Brain microvascular endothelial cell (primary cell): ENCODE measurements around the gene CD59.

Source experiments
- DNase-seq: peaks from one replicate; pipeline ENCODE4 v3.0.0-alpha.2; 2020
- H3K27ac ChIP-seq: fragments of 250-450 bp; sonication (Bioruptor Pico); 2 replicates; pipeline ENCODE4 v1.5.1; 2020; ENCODE audit warnings: mild to moderate bottlenecking, moderate library complexity
- H3K27me3 ChIP-seq: fragments of 250-450 bp; sonication (Bioruptor Pico); replicated peaks from 2 replicates; pipeline ENCODE4 v1.5.1; 2020; ENCODE audit warnings: mild to moderate bottlenecking
- H3K36me3 ChIP-seq: fragments of 250-450 bp; sonication (Bioruptor Pico); replicated peaks from 2 replicates; pipeline ENCODE4 v1.5.1; 2020; ENCODE audit warnings: mild to moderate bottlenecking
- H3K4me3 ChIP-seq: 2 replicates; pipeline ENCODE4 v1.5.1; 2011; ENCODE audit warnings: low read depth, mild to moderate bottlenecking, control low read depth, low read length, moderate library complexity
- in situ Hi-C: cut with HindIII; loops from 2 replicates; pipeline ENCODE4 v1.10.0; 2017; ENCODE audit warnings: low sequenced_read_pairs, low pct_ligation_motif_present
- TF ChIP-seq, protein P1 (sequence below): IDR thresholded peaks from 2 replicates; pipeline ENCODE4 v1.5.1; 2011; ENCODE audit warnings: low read depth, mild to moderate bottlenecking, moderate library complexity, low read length, control low read depth, inconsistent platforms; ENCODE audit errors: missing control alignments

The CD59 gene, protein sequence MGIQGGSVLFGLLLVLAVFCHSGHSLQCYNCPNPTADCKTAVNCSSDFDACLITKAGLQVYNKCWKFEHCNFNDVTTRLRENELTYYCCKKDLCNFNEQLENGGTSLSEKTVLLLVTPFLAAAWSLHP

DNA sequence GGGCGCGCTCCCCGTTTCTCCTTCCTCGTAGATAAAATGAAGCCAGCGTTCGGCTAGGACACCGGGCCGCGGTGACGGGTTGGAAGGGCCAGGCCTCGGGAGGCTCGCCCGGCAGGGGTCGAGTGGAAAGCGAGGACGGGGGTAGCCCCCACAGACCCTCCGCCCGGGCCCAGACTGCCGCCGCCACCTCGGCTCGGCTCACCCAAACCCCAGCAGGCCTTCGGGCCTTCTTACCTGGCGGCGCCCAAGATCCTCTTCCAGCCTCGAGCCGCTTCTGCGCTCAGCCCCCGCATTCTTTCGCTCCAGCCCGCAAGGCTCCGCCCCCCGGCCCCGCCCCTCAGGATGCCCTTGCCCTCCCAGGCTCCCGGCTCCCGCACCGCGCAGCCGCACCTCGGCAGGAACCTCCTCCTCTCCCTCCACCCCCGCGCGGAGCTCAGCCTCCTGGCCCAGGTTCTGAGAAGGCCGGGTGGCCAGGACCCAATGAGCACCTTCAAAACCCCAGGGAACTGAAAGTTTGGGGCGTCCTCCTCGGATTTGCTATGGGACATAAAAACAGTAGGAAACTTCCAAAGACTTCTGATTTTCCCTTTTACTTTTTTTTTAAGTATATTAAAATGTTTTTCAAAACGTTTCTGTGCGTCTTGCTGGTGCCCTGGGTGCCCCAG lies at the start of gene CD59:
Gene CD59 (minus strand): TSS at position 276 of the 665 bp plus-strand sequence. CDS start 13,978 bp downstream, outside the sequence.
- peak; percentile 93 for DNase-seq
- TF ChIP-seq, protein P1, sequence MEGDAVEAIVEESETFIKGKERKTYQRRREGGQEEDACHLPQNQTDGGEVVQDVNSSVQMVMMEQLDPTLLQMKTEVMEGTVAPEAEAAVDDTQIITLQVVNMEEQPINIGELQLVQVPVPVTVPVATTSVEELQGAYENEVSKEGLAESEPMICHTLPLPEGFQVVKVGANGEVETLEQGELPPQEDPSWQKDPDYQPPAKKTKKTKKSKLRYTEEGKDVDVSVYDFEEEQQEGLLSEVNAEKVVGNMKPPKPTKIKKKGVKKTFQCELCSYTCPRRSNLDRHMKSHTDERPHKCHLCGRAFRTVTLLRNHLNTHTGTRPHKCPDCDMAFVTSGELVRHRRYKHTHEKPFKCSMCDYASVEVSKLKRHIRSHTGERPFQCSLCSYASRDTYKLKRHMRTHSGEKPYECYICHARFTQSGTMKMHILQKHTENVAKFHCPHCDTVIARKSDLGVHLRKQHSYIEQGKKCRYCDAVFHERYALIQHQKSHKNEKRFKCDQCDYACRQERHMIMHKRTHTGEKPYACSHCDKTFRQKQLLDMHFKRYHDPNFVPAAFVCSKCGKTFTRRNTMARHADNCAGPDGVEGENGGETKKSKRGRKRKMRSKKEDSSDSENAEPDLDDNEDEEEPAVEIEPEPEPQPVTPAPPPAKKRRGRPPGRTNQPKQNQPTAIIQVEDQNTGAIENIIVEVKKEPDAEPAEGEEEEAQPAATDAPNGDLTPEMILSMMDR, result no peak
- in situ Hi-C loops, result no loop called here

DNA sequence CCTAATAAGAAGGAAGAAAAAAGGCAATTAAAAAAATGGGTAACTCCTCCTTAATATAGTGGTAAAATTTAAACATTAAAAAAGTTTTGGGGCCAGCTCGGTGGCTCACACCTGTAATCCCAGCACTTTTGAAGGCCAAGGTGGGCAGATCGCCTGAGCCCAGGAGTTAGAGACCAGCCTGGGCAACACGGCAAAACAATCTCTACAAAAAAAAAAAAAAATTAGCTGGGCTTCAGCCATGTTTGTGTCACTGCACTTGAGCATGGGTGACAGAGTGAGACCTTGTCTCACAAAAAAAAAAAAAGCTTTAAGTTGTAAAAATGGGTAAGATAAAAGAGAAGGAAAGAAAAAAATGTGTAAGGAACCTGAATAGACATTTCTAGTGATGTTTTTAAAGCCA lies 49.4 kb upstream of the CD59 start:
- Histone ChIP-seq H3K27ac (no peak overlapping the region), H3K4me3 (no peak overlapping the region), H3K27me3 (no peaks in the 10 kb centered on the region), H3K36me3 (no peaks in the 10 kb centered on the region)
- TF ChIP-seq, protein P1, result no peak
- in situ Hi-C loops, result no loop called here
- DNase-seq, result no peak

More for the DNA sequence above, at the start of gene CD59:
- Histone ChIP-seq H3K27ac (peak within 1 kb of the TSS; percentile 96), H3K27me3 (no peaks in the 10 kb centered on the region), H3K36me3 (peaks cover 18% of the 10 kb centered on the region), H3K4me3 (peak within 1 kb of the TSS; percentile 94)

DNA sequence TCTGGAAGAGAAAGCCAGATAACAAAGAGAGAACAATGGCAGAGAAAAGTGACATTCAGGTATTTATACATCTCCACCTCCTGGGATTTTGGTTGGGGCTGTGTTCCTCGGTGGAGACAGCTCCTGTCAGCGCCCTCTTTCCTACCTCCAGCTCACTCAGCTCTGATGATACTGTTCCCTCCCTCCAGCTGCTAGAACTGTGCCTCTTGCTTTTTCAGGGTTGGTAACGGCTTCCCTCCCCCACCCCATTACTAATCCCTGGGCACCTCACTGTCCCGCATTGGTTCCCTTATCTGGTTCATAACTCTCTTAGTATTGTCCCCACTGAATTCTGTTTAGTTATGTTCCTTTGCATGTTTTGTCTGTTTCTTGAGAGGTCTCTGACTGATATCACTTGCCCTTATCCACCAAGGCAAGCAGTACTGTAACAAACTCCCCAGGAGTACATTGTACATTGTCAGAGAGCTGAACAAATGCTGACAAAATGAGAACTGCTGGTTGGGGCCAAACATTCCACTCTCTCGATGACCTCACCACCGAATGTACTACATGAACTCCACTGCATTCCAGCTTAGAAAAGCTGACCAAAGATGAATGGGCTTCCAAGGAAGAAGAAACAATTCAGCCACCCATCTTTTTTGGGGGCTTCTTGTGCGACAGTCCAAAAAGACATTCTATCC lies 43.8 kb upstream of the CD59 start:
- in situ Hi-C loops, result no loop called here
- Histone ChIP-seq H3K4me3 (no peak overlapping the region), H3K27ac (no peak overlapping the region), H3K27me3 (no peaks in the 10 kb centered on the region), H3K36me3 (no peaks in the 10 kb centered on the region)
- peak; percentile 88 for DNase-seq
- TF ChIP-seq, protein P1, result no peak

DNA sequence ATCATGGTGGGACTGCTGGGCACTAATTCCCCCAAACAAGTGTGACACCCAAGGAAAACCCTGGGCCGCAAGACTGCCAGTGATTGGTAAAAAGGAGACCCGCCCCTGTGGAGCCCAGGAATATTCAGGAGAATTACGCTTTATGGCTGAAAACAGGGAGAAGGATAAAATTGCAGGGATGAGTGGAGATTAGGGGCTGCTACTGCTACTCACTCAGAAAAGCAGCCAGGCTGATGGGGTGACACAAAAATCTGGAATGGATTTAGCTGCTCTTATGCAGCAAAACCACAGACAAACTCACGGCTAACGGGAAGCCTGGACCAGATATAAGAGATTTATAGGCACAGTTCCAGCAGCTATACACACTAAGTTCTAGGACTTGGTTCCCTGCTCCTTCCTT lies 42.5 kb upstream of the CD59 start:
- Histone ChIP-seq H3K27ac (no peak overlapping the region), H3K4me3 (no peak overlapping the region), H3K36me3 (no peaks in the 10 kb centered on the region), H3K27me3 (no peaks in the 10 kb centered on the region)
- in situ Hi-C loops, result no loop called here
- peak; percentile 83 for DNase-seq
- TF ChIP-seq, protein P1, result no peak

DNA sequence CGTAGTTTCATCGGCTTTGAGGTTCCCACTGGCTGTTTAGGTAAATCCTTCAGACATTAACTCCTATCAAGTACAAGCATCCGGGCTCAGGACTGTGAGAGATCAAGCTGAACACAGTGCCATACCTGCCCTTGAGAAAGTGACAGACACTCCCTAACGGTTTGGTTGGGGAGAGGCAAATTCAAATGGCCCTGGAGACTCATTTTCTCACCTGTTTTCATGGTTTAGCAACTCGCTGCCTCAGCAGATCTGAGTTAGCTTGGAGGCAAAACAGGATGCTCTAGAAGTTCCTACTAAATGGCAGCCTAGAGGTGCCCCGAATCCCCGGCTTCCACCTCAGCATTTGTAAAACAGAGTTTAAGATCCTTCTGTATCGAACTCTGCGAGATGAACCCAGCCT lies 41.7 kb upstream of the CD59 start:
- Histone ChIP-seq H3K27me3 (no peaks in the 10 kb centered on the region), H3K36me3 (no peaks in the 10 kb centered on the region), H3K4me3 (no peak overlapping the region), H3K27ac (no peak overlapping the region)
- in situ Hi-C loops, result no loop called here
- DNase-seq, result no peak
- TF ChIP-seq, protein P1, result no peak
